ENCODE measurements around the gene TACSTD2.
"Not testable (repeated sequence)": the region's sequence is repeated elsewhere in the genome, so short reads cannot be mapped to it uniquely, and the experiment has no call there.

TACSTD2 gene

GRCh38 chr1:58587667-58588066 lies 10.6 kb upstream of the TACSTD2 start:
- no peak for DNase-seq (ENCODE audit: low spot score)

GRCh38 chr1:58586271-58586670 lies 9.2 kb upstream of the TACSTD2 start:
- no peak for DNase-seq (ENCODE audit: low spot score)

- DNase-seq (ENCODE audit: low spot score), result no peak
Observed at GRCh38 chr1:58585581-58586151, 8.6 kb upstream of the TACSTD2 start.

GRCh38 chr1:58585166-58585565 lies 8.1 kb upstream of the TACSTD2 start:
- DNase-seq (ENCODE audit: low spot score), result no peak

GRCh38 chr1:58584082-58584895 lies 7.2 kb upstream of the TACSTD2 start:
- no peak for DNase-seq (ENCODE audit: low spot score)

GRCh38 chr1:58583496-58583895 lies 6.4 kb upstream of the TACSTD2 start:
- DNase-seq (ENCODE audit: low spot score), result no peak

- DNase-seq (ENCODE audit: low spot score), result not testable (repeated sequence)
Observed at GRCh38 chr1:58582143-58582542, 5.1 kb upstream of the TACSTD2 start.

- no peak for DNase-seq (ENCODE audit: low spot score)
Observed at GRCh38 chr1:58581641-58582040, 4.6 kb upstream of the TACSTD2 start.

- no peak for DNase-seq (ENCODE audit: low spot score)
Observed at GRCh38 chr1:58580186-58580585, 3.1 kb upstream of the TACSTD2 start.

- no peak for DNase-seq (ENCODE audit: low spot score)
Observed at GRCh38 chr1:58577654-58578030, 590 bp upstream of the TACSTD2 start.

- DNase-seq (ENCODE audit: low spot score), result no peak
Observed at GRCh38 chr1:58576325-58576726, 726 bp downstream of the TACSTD2 start.

- no peak for DNase-seq (ENCODE audit: low spot score)
Observed at GRCh38 chr1:58575551-58576324, 1.3 kb downstream of the TACSTD2 start.

GRCh38 chr1:58574816-58575215 lies 2.2 kb downstream of the TACSTD2 start:
- DNase-seq (ENCODE audit: low spot score), result no peak

- peak; percentile 17 for DNase-seq (ENCODE audit: low spot score)
Observed at GRCh38 chr1:58573705-58574591, 3.1 kb downstream of the TACSTD2 start.

- DNase-seq (ENCODE audit: low spot score), result no peak
Observed at GRCh38 chr1:58573138-58573537, 3.9 kb downstream of the TACSTD2 start.

- no peak for DNase-seq (ENCODE audit: low spot score)
Observed at GRCh38 chr1:58572690-58573089, 4.4 kb downstream of the TACSTD2 start.

GRCh38 chr1:58571616-58572015 lies 5.4 kb downstream of the TACSTD2 start:
- DNase-seq (ENCODE audit: low spot score), result no peak

- DNase-seq (ENCODE audit: low spot score), result no peak
Observed at GRCh38 chr1:58570817-58571216, 6.2 kb downstream of the TACSTD2 start.

- no peak for DNase-seq (ENCODE audit: low spot score)
Observed at GRCh38 chr1:58570094-58570493, 7.0 kb downstream of the TACSTD2 start.

GRCh38 chr1:58568911-58569310 lies 8.1 kb downstream of the TACSTD2 start:
- DNase-seq (ENCODE audit: low spot score), result no peak

GRCh38 chr1:58568271-58568860 lies 8.7 kb downstream of the TACSTD2 start:
- DNase-seq (ENCODE audit: low spot score), result no peak

GRCh38 chr1:58566339-58566738 lies 10.7 kb downstream of the TACSTD2 start:
- DNase-seq (ENCODE audit: low spot score), result no peak
